Neutrophil (primary cell): ENCODE measurements around the gene BEST3.

ENCODE experiments used
- H3K27ac ChIP-seq: fragments of 200-600 bp; sonication (generic); 2 replicates; pipeline ENCODE4 v1.5.1; 2016; ENCODE audit warnings: mild to moderate bottlenecking, moderate library complexity
- H3K27me3 ChIP-seq: fragments of 200-600 bp; sonication (generic); 2 replicates; pipeline ENCODE4 v1.6.0; 2016; ENCODE audit warnings: mild to moderate bottlenecking
- H3K36me3 ChIP-seq: fragments of 200-600 bp; sonication (generic); 2 replicates; pipeline ENCODE4 v1.5.1; 2017
- H3K4me1 ChIP-seq, 2 experiments: fragments of 200-600 bp in 1 of 2; sonication (generic) in 1 of 2; 1 replicate in 1 of 2; 2 replicates in 1 of 2; pipeline versions ENCODE4 v1.5.1 to v1.6.1; 2013 to 2016; ENCODE audit warnings: low read depth in 1 of 2, low read length in 1 of 2, mild to moderate bottlenecking in 1 of 2, moderate library complexity in 1 of 2; ENCODE audit not compliant: control insufficient read depth in 1 of 2, insufficient read depth in 1 of 2
- H3K4me3 ChIP-seq, 2 experiments: fragments of 200-600 bp in 1 of 2; sonication (generic) in 1 of 2; 1 replicate in 1 of 2; 2 replicates in 1 of 2; pipeline ENCODE4 v1.5.1; 2013 to 2016; ENCODE audit warnings: low read depth in 1 of 2, low read length in 1 of 2, mild to moderate bottlenecking in 1 of 2, moderate library complexity in 1 of 2
- H3K9me3 ChIP-seq: fragments of 200-600 bp; sonication (generic); 2 replicates; pipeline ENCODE4 v1.5.1; 2016
- TF ChIP-seq, protein P1 (sequence below): fragments of 200-600 bp; sonication (generic); IDR thresholded peaks from 2 replicates; pipeline ENCODE4 v1.5.1; 2016; ENCODE audit warnings: antibody characterized with exemption

Gene BEST3

DNA sequence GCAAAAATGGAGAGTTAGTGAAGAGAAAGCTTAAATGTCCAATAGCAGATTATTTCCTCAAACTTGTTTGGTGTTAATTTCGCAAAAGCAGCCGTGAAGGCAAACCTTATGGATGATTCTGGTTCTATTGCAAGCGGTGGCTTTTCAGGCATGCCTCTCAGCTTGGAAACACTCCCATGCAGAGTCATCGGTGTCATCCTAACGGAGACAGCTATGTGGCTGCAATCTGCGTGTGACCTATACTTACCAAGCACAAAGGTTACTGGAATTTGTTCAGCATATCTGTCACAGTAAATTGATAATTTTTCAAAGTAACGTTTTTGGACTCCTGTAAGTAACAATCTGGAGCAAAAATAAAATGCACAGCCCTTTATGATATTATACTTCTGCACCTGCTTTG is 5.0 kb downstream of the BEST3 start:
- Histone ChIP-seq H3K4me3 (no peak overlapping the region), H3K36me3 (no peaks in the 10 kb centered on the region), H3K9me3 (no peaks in the 10 kb centered on the region), H3K4me1 (peaks cover 0 to 4% of the 10 kb centered on the region in 2 experiments), H3K27ac (no peak overlapping the region), H3K27me3 (peaks cover 4% of the 10 kb centered on the region)
- TF ChIP-seq, protein P1, sequence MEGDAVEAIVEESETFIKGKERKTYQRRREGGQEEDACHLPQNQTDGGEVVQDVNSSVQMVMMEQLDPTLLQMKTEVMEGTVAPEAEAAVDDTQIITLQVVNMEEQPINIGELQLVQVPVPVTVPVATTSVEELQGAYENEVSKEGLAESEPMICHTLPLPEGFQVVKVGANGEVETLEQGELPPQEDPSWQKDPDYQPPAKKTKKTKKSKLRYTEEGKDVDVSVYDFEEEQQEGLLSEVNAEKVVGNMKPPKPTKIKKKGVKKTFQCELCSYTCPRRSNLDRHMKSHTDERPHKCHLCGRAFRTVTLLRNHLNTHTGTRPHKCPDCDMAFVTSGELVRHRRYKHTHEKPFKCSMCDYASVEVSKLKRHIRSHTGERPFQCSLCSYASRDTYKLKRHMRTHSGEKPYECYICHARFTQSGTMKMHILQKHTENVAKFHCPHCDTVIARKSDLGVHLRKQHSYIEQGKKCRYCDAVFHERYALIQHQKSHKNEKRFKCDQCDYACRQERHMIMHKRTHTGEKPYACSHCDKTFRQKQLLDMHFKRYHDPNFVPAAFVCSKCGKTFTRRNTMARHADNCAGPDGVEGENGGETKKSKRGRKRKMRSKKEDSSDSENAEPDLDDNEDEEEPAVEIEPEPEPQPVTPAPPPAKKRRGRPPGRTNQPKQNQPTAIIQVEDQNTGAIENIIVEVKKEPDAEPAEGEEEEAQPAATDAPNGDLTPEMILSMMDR: no peak

DNA sequence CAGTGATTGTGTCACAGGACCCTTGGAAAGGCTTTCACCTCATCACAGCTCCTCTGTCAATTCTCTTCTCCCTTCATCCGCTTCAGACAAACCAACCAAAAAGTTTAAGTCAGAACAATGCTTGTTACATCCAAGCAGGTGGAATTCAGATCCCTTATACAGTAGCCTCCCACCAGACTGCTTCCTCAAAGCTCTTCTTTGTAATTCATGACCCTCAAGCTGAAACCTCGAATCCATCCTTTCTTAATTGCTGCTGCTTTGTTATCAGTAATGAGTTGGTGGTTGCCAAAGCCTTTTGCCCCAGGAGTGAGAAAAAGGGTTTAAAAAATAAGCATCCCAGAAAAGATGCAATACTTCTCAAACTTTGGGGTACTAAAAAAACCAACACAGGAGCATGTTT is 9.5 kb downstream of the BEST3 start:
- H3K9me3 ChIP-seq: no peaks in the 10 kb centered on the region
- H3K4me1 ChIP-seq: peaks cover 0 to 7% of the 10 kb centered on the region in 2 experiments
- no peaks in the 10 kb centered on the region for H3K36me3 ChIP-seq
- H3K4me3 ChIP-seq: no peak overlapping the region
- TF ChIP-seq, protein P1: no peak
- peaks cover 12% of the 10 kb centered on the region for H3K27me3 ChIP-seq
- H3K27ac ChIP-seq: no peak overlapping the region

DNA sequence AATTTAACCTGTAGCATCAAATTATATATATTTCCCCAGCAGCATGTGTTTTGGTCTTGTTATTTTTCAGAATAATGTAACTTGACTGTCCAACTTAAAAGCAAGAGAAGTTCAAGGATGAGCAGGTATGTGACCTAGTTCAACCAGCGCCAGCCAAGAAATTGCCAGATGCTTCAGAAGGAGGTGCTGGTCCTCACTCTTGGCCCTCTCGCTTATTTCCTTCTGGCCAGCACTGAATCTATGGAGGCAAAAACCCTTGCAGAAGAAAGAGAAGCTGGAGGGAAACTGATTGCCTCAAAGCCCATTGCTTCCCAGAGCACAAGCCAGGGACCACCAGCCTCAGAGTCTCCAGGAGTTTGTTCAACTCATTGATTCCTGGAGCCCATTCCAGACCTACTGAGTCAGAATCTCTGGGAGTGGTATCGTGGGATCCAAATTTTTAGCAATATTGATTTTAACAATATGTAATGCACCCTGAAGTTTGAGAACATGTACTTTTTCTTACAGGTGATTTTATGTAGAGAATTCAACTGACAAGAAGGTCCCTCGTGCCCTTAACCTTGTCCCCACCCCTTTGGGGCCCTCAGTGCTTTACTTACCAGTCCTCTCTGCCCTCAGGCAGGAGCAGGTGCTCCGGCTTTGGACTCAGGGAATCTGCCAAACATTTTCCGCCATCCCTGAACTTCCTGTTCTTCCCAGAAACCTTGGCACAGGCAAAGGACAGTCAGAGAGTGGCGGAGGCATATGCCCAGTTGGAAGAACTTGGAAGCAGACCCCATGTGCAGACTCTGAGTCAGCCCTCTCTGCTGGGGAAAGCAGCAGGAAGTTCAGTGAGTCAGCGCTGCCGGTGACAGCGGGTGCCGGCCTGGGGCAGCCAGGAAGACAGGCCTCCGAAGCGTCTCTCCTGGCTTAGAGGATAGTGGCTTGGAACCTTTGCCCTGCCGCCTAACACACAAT is 10.4 kb downstream of the BEST3 start:
- H3K9me3 ChIP-seq: no peaks in the 10 kb centered on the region
- peaks cover 0 to 7% of the 10 kb centered on the region in 2 experiments for H3K4me1 ChIP-seq
- TF ChIP-seq, protein P1: no peak
- H3K4me3 ChIP-seq: no peak overlapping the region
- no peaks in the 10 kb centered on the region for H3K36me3 ChIP-seq
- peaks cover 12% of the 10 kb centered on the region for H3K27me3 ChIP-seq
- H3K27ac ChIP-seq: no peak overlapping the region

DNA sequence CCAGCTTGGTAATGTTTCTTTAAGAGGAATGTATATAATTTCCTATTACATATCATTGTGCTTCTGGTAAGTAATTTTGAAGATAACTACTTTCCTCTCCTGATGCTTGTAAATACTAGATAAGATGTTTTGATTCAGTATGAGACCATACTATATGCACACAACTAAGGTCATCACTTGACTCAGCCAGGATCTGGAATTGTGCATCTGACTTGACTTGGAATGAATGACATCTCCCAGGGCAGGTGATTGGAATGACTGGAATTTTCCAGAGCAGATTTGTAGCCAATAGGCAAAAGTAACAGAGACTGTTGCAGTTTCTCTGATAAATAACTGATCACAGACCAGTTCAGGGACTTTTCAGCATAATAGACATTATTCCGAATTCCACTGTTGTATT is 11.1 kb downstream of the BEST3 start:
- peaks cover 0 to 7% of the 10 kb centered on the region in 2 experiments for H3K4me1 ChIP-seq
- peaks cover 12% of the 10 kb centered on the region for H3K27me3 ChIP-seq
- TF ChIP-seq, protein P1: no peak
- no peaks in the 10 kb centered on the region for H3K9me3 ChIP-seq
- H3K27ac ChIP-seq: no peak overlapping the region
- no peak overlapping the region for H3K4me3 ChIP-seq
- no peaks in the 10 kb centered on the region for H3K36me3 ChIP-seq

DNA sequence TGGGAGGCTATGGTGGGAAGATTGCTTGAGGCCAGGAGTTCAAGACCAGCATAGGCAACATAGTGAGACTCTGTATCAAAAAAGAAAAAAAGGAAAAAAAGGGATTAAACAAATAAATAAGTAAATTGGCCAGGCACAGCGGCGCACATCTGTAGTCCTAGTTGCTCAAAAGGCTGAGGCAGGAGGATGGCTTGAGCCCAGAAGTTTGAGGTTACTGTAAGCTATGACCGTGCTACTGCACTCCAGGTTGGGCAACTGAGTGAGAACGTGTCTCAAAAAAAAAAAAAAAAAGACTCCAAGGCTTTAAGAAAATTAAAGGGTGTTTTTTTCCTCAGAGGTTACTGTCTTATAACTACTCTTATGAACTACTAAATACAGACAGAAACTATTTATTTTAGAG is 11.7 kb downstream of the BEST3 start:
- Histone ChIP-seq H3K27ac (no peak overlapping the region), H3K27me3 (peaks cover 12% of the 10 kb centered on the region), H3K36me3 (no peaks in the 10 kb centered on the region), H3K9me3 (no peaks in the 10 kb centered on the region), H3K4me3 (no peak overlapping the region), H3K4me1 (peaks cover 0 to 7% of the 10 kb centered on the region in 2 experiments)
- TF ChIP-seq, protein P1: no peak
